B cell (primary cell): Measurements from ENCODE around the gene TENM3.

Experiments
- CTCF ChIP-seq: fragments of 200-600 bp; IDR thresholded peaks from one replicate; pipeline ENCODE4 v1.8.0; 2022; ENCODE audit warnings: antibody characterized with exemption, mild to moderate bottlenecking
- EZH2 ChIP-seq: IDR thresholded peaks from 2 replicates; pipeline ENCODE4 v1.6.1; 2012; ENCODE audit warnings: borderline replicate concordance, low read depth, mild to moderate bottlenecking, moderate library complexity, low read length; ENCODE audit not compliant: insufficient read depth, poor library complexity, severe bottlenecking

- TF ChIP-seq CTCF = no peak
- TF ChIP-seq EZH2 = no peak
Observed at GRCh38 chr4:182495031-182495430, 251.8 kb downstream of the TENM3 start.
